PC-9 (cell line): Measurements from ENCODE around the gene NRROS. TPM values are rescaled to one million over a fixed set of nuclear protein-coding genes. Genes with fewer than 3 reads are reported as not detected.

Experiments used
- BruUV-seq: library from RNA; stranded (reverse); fragments of 400-500 nt; replicated peaks from 2 replicates; lab custom pipeline; 2021; lab: Mats Ljungman, UMichigan
- CTCF ChIA-PET: fragments of 300-600 bp; sonication (Branson Sonifier 250); formaldehyde crosslinking; loops from one replicate; lab custom pipeline; 2022; ENCODE audit warnings: antibody characterized with exemption; lab: Charles Lee
- POLR2A ChIA-PET: fragments of 300-600 bp; sonication (Branson Sonifier 250); formaldehyde crosslinking; loops from one replicate; lab custom pipeline; 2022; ENCODE audit warnings: antibody characterized with exemption; ENCODE audit not compliant: unreplicated experiment; lab: Charles Lee
- DNase-seq, 2 experiments: peaks; one replicate each; pipeline versions ENCODE4 v3.0.0 to v3.0.0-alpha.2; 2015 to 2022; ENCODE audit warnings: mixed read lengths in 1 of 2
- H2AFZ ChIP-seq: fragments of 200-600 bp; sonication (generic); 2 replicates; pipeline ENCODE4 v1.8.1; 2017; ENCODE audit warnings: antibody characterized with exemption
- H3F3A ChIP-seq: fragments of 200-600 bp; sonication (generic); 2 replicates; pipeline ENCODE4 v1.8.1; 2017; ENCODE audit warnings: antibody characterized with exemption, mild to moderate bottlenecking, low read depth; ENCODE audit not compliant: insufficient read depth
- H3K27ac ChIP-seq: fragments of 200-600 bp; sonication (generic); 2 replicates; pipeline ENCODE4 v1.6.1; 2016; ENCODE audit warnings: mixed run types
- H3K27me3 ChIP-seq: fragments of 200-600 bp; sonication (generic); 2 replicates; pipeline ENCODE4 v1.6.1; 2016; ENCODE audit warnings: low read depth, mixed run types; ENCODE audit not compliant: insufficient read depth
- H3K36me3 ChIP-seq: fragments of 200-600 bp; sonication (generic); 2 replicates; pipeline ENCODE4 v1.6.1; 2016; ENCODE audit warnings: low read depth, mixed run types
- H3K4me1 ChIP-seq: fragments of 200-600 bp; sonication (generic); replicated peaks from 2 replicates; pipeline ENCODE4 v1.6.1; 2016; ENCODE audit warnings: mixed run types; ENCODE audit not compliant: insufficient read depth
- H3K4me2 ChIP-seq: fragments of 200-600 bp; sonication (generic); 2 replicates; pipeline ENCODE4 v1.6.1; 2017; ENCODE audit warnings: mixed run types
- H3K4me3 ChIP-seq: fragments of 200-600 bp; sonication (generic); 2 replicates; pipeline ENCODE4 v1.6.1; 2016; ENCODE audit warnings: mixed run types
- H3K79me2 ChIP-seq: fragments of 200-600 bp; sonication (generic); 2 replicates; pipeline ENCODE4 v1.6.1; 2017; ENCODE audit warnings: low read depth, mixed run types
- H3K9me2 ChIP-seq: fragments of 200-600 bp; sonication (generic); 2 replicates; pipeline ENCODE4 v1.8.1; 2017; ENCODE audit warnings: mild to moderate bottlenecking; ENCODE audit not compliant: insufficient read depth
- H3K9me3 ChIP-seq: fragments of 200-600 bp; sonication (generic); 2 replicates; pipeline ENCODE4 v1.8.1; 2016; ENCODE audit warnings: low read depth; ENCODE audit not compliant: insufficient read depth
- H4K20me1 ChIP-seq: fragments of 200-600 bp; sonication (generic); 2 replicates; pipeline ENCODE4 v1.8.1; 2017; ENCODE audit not compliant: insufficient read depth
- EZH2 ChIP-seq: fragments of 200-600 bp; sonication (generic); IDR thresholded peaks from 2 replicates; pipeline ENCODE4 v1.8.0; 2017; ENCODE audit warnings: antibody characterized with exemption, low read depth
- intact Hi-C: fragments of 100-400 bp; cut with micrococcal nuclease; formaldehyde crosslinking; loops from one replicate; pipeline ENCODE4 v1.10.0; 2022; ENCODE audit not compliant: unreplicated experiment
- total RNA-seq: library from RNA; stranded (reverse); gene quantifications from 2 replicates; pipeline ENCODE4 v1.2.3, GENCODE V29; 2021
- TF ChIP-seq, protein P1 (sequence below): fragments of 200-600 bp; sonication (generic); conservative IDR thresholded peaks from 2 replicates; pipeline ENCODE4 v1.6.1; 2017; ENCODE audit warnings: mixed run types, antibody characterized with exemption, mild to moderate bottlenecking, moderate library complexity

NRROS gene
- total RNA-seq, 1 experiment from 2014 or later, result 2.2 TPM

DNA sequence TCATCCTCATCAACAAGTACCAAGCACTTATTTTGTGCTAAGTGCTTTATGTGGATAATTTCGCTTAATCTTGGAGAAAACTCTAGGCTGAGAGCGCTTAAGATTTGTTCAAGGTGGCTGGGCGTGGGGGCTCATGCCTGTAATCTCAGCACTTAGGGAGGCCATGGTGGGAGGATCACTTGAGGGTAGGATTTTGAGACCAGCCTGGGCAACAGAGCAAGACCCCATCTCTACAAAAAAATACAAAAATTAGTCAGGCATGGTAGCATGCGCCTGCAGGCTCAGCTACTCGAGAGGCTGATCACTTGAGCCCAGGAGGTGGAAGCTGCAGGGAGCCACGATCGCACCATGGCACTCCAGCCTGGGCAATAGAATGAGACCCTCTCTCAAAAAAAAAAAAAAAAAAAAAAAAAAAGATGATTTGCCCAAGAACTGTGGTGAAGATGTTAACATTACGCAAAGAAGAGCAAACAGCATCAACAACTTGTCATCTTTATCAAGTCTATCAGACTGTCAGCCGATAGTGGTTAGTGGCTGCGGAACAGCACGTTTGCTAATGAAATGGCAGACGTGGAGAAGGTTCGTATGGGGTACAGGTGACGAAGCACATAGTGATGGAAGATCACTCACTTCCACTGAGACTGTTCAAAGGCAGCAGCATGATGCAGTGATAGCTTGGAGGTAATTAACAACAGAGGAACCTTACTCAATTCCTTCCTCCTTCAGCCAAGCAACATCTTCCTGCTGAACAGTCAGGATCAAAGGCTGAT is 27.7 kb downstream of the NRROS start:
- ChIA-PET CTCF (interaction anchor here (0.6 to 1.0 kb wide), 3 partner anchors 17 to 62 kb away, joined by 3 to 4 read pairs (median 4); no protein-coding TSS in a partner anchor), POLR2A (no interaction called here)
- Histone ChIP-seq H3K79me2 (no peaks in the 10 kb centered on the region), H3K4me2 (no peak overlapping the region), H3K4me3 (no peak overlapping the region), H4K20me1 (no peaks in the 10 kb centered on the region), H3K27me3 (no peaks in the 10 kb centered on the region), H3K4me1 (0 out of 2 replicates have a peak, but pooled peaks cover 12% of the 10 kb centered on the region), H3K36me3 (no peaks in the 10 kb centered on the region), H2AFZ (no peak overlapping the region), H3K27ac (no peak overlapping the region), H3K9me3 (no peaks in the 10 kb centered on the region), H3K9me2 (no peaks in the 10 kb centered on the region), H3F3A (peaks cover 11% of the 10 kb centered on the region)
- intact Hi-C loops, result no loop called here
- TF ChIP-seq, protein P1, sequence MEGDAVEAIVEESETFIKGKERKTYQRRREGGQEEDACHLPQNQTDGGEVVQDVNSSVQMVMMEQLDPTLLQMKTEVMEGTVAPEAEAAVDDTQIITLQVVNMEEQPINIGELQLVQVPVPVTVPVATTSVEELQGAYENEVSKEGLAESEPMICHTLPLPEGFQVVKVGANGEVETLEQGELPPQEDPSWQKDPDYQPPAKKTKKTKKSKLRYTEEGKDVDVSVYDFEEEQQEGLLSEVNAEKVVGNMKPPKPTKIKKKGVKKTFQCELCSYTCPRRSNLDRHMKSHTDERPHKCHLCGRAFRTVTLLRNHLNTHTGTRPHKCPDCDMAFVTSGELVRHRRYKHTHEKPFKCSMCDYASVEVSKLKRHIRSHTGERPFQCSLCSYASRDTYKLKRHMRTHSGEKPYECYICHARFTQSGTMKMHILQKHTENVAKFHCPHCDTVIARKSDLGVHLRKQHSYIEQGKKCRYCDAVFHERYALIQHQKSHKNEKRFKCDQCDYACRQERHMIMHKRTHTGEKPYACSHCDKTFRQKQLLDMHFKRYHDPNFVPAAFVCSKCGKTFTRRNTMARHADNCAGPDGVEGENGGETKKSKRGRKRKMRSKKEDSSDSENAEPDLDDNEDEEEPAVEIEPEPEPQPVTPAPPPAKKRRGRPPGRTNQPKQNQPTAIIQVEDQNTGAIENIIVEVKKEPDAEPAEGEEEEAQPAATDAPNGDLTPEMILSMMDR, result no peak
- TF ChIP-seq EZH2, result no peak
- no peak for DNase-seq
- no TSS peak for BruUV-seq

DNA sequence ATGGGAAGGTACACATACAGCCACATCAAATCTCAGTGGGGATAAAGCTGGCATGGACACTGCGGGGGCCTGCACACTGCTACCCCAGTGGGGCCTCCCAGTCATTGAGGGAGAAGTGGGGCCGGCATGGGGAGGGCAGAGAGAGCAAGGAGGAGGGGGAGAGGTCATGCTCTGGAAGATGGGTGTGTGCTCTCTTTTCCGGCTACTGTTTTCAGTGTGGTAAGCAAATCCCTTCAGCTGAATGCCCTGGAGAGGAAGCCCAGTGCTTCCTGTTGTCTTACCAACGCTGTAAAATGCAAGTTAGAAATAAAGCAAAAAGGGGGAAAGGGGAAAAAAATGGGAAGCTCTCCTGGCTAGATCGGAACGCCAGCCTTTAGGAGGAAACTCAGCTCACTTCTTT is 30.8 kb downstream of the NRROS start:
- Histone ChIP-seq H2AFZ (no peak overlapping the region), H4K20me1 (no peaks in the 10 kb centered on the region), H3K27ac (no peak overlapping the region), H3K4me3 (no peak overlapping the region), H3K79me2 (no peaks in the 10 kb centered on the region), H3K9me2 (no peaks in the 10 kb centered on the region), H3F3A (peaks cover 13% of the 10 kb centered on the region), H3K9me3 (no peaks in the 10 kb centered on the region), H3K36me3 (no peaks in the 10 kb centered on the region), H3K4me1 (0 out of 2 replicates have a peak, but pooled peaks cover 12% of the 10 kb centered on the region), H3K4me2 (no peak overlapping the region), H3K27me3 (no peaks in the 10 kb centered on the region)
- intact Hi-C loops, result no loop called here
- no peak for DNase-seq
- no TSS peak for BruUV-seq
- CTCF ChIA-PET, result no interaction called here
- POLR2A ChIA-PET, result no interaction called here
- TF ChIP-seq EZH2, result no peak
- TF ChIP-seq, protein P1, result no peak

DNA sequence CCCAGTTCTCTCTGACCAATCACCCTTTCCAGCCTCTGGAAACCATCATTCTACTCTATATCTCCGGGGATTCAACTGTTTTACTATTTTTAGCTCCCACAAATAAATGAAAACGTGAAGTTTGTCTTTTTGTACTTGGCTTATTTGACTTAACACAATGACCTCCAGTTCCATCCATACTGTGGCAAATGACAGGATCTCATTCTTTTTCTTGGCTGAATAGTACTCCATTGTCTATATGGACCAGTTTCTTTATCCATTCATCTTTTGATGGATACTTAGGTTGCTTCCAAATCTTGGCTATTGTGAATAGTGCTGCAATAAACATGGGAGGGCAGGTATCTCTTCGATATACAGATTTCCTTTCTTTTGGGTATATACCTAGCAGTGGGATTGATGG is 34.1 kb downstream of the NRROS start:
- Histone ChIP-seq H3K27me3 (no peaks in the 10 kb centered on the region), H3K9me2 (no peaks in the 10 kb centered on the region), H4K20me1 (no peaks in the 10 kb centered on the region), H3K27ac (no peak overlapping the region), H3K4me2 (no peak overlapping the region), H3F3A (peaks cover 4% of the 10 kb centered on the region; the same call in 1 of the 2 replicates), H2AFZ (no peak overlapping the region), H3K79me2 (no peaks in the 10 kb centered on the region), H3K4me3 (no peak overlapping the region), H3K36me3 (no peaks in the 10 kb centered on the region), H3K4me1 (no peaks in the 10 kb centered on the region), H3K9me3 (no peaks in the 10 kb centered on the region)
- intact Hi-C loops, result no loop called here
- DNase-seq, result no peak
- BruUV-seq, result no TSS peak
- ChIA-PET POLR2A (no interaction called here), CTCF (no interaction called here)
- TF ChIP-seq, protein P1, result no peak
- no peak for TF ChIP-seq EZH2
